Erythroblast (primary cell): Measurements from ENCODE around the gene SF3A1.

Experiments
- GATA1 ChIP-seq: IDR thresholded peaks from 2 replicates; pipeline ENCODE4 v1.6.1; 2011; ENCODE audit warnings: low read depth, mild to moderate bottlenecking, control low read depth, low read length, moderate library complexity
- POLR2A ChIP-seq: IDR thresholded peaks from 2 replicates; pipeline ENCODE4 v1.6.1; 2011; ENCODE audit warnings: mild to moderate bottlenecking, low read length

- no peak for TF ChIP-seq POLR2A
- no peak for TF ChIP-seq GATA1
These were observed 48.0 kb downstream of the SF3A1 start for GRCh38 chr22:30308518-30309230.
